ENCODE results near the gene FAM3A. TPM values are rescaled to one million over a fixed set of nuclear protein-coding genes. Genes with fewer than 3 reads are reported as not detected.
"Not testable (repeated sequence)": the region's sequence is repeated elsewhere in the genome, so short reads cannot be mapped to it uniquely, and the experiment has no call there.

FAM3A gene
- total and polyA plus RNA-seq, 9 of the 15 experiments (the other 6 are each of a cell fraction or from before 2014, with no cell fraction given) = 0.75 to 70.6 (median 27.0) TPM

DNA sequence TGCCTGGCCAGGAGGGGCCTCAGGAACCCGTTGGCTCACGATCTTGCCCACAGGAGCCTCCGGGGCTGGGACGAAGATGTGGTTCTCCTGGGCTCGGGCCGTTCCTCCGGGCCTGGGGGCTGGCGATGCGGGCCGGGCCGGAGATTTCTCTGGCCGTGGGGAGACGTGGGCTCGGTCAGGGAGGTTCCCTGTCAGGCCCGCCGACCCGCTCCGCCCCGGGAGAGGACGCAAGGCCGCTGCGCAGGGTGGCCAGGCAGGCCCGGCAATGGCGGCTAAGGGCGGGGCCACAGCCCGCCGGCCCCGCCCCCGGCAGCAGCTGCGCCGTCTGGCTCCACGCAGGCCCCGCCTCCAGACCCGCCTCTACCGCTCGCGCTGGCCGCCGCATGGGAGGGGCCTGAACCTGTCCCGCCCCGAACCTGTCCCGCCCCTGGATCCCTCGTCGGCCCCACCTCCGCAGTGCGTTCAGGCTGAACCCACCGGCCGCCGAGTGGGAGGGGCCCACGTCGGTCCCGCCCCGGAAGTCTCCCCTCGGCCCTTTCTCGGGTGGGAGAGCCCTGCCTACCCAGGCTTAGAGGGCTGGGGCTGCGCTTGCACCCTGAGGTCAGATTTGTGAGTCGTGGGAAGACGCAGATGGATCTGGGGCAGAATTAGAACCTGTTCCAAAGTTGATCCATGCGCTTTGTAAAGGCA lies at the start of gene FAM3A (continued):
- TF ChIP-seq ZFX (CRISPR knock-in tag; IDR thresholded peaks at IDR 0.05) (peak; percentile 97), ZC3H8 (IDR thresholded peaks at IDR 0.05) (no peak)

DNA sequence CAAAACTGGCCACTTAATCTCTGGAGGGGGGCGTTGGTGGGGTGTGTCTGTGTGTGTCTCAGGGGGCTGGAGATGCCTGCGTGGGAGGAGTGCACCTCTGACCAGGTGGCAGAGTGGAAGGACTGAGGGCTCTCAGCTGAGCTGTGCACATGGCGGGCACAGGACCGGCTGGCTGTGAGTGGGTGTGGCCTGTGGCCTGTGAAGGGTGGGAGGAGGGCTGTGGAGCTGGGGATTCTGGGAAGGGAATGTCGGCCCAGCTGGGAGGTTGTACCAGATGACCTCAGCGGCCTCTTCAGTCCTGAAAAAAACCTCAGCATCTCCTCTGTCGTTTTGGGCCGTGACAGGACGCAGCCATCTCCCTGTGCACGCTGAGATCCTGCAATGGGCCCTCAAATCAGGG lies 46.3 kb upstream of the FAM3A start:
- H3K4me2 ChIP-seq (ENCODE audit: insufficient read depth, low read length); DNase-seq (ENCODE audit: extremely low read depth in 1 of 4, low spot score in 3 of 4); in situ Hi-C loops (cut with MboI); CTCF ChIA-PET (ENCODE audit: low intra/inter-chr PET ratio); H3K9me3 ChIP-seq (replicated peaks; ENCODE audit: control insufficient read depth, insufficient read depth, low read depth, low read length); H3K79me2 ChIP-seq (ENCODE audit: control insufficient read depth, insufficient read depth, low read length); H3K9ac ChIP-seq (ENCODE audit: insufficient read depth in 1 of 2, low read depth in 2 of 2, low read length in 2 of 2); H3K36me3 ChIP-seq (ENCODE audit: control insufficient read depth, insufficient read depth, low read length); intact Hi-C loops (cut with micrococcal nuclease); H3K4me1 ChIP-seq (replicated peaks in 1 of 2; ENCODE audit: control insufficient read depth in 2 of 2, insufficient read depth in 2 of 2, low read length in 2 of 2); H3K4me3 ChIP-seq; H2AFZ ChIP-seq (ENCODE audit: low read depth, low read length); H3K9me1 ChIP-seq (ENCODE audit: control insufficient read depth, insufficient read depth, low read length); H3K27ac ChIP-seq (ENCODE audit: extremely low read depth, low read depth, low read length); H4K20me1 ChIP-seq (replicated peaks; ENCODE audit: control insufficient read depth, insufficient read depth, low read length); POLR2A ChIA-PET; H3K27me3 ChIP-seq (ENCODE audit: control insufficient read depth in 2 of 2, insufficient read depth in 2 of 2, low read length in 2 of 2): not testable (repeated sequence)
- BruUV-seq (replicated peaks) = TSS peak; percentile 39
- ATAC-seq (peak; percentile 83), FAIRE-seq (peak; percentile 40)
- WGBS (ENCODE audit: insufficient coverage, low coverage, missing lambda C conversion rate) = no CpG with 5 or more reads among the region's 10 CpGs

DNA sequence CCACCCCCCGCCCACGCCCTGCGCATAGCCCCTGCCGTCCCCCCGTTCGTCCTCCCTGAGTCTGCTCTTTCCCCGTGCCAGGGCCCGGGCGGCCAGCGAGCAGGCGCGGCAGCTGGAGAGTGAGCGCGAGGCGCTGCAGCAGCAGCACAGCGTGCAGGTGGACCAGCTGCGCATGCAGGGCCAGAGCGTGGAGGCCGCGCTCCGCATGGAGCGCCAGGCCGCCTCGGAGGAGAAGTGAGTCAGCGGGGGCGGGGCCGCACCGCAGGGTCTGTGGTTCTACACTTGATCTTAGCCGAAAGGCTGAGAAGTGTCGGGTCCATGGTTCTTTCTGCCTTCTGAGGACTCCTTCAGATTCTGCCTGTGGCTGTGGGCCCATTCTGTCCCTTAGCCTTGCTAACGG lies 44.3 kb upstream of the FAM3A start:
- in situ Hi-C loops (cut with MboI); H3K79me2 ChIP-seq (ENCODE audit: control insufficient read depth, insufficient read depth, low read length); H3K4me1 ChIP-seq (replicated peaks in 1 of 2; ENCODE audit: control insufficient read depth in 2 of 2, insufficient read depth in 2 of 2, low read length in 2 of 2); H3K4me2 ChIP-seq (ENCODE audit: insufficient read depth, low read length); H2AFZ ChIP-seq (ENCODE audit: low read depth, low read length); BruUV-seq (replicated peaks); intact Hi-C loops (cut with micrococcal nuclease); H3K27me3 ChIP-seq (ENCODE audit: control insufficient read depth in 2 of 2, insufficient read depth in 2 of 2, low read length in 2 of 2); H3K27ac ChIP-seq (ENCODE audit: extremely low read depth, low read depth, low read length); H3K9me1 ChIP-seq (ENCODE audit: control insufficient read depth, insufficient read depth, low read length); H3K36me3 ChIP-seq (ENCODE audit: control insufficient read depth, insufficient read depth, low read length); H3K4me3 ChIP-seq; H3K9ac ChIP-seq (ENCODE audit: insufficient read depth in 1 of 2, low read depth in 2 of 2, low read length in 2 of 2); H3K9me3 ChIP-seq (replicated peaks; ENCODE audit: control insufficient read depth, insufficient read depth, low read depth, low read length); CTCF ChIA-PET (ENCODE audit: low intra/inter-chr PET ratio); DNase-seq (ENCODE audit: extremely low read depth in 1 of 4, low spot score in 3 of 4); H4K20me1 ChIP-seq (replicated peaks; ENCODE audit: control insufficient read depth, insufficient read depth, low read length); POLR2A ChIA-PET: not testable (repeated sequence)
- FAIRE-seq (peak; percentile 84), ATAC-seq (peak; percentile 89)
- WGBS (ENCODE audit: insufficient coverage, low coverage, missing lambda C conversion rate) = 0% methylated on average over 2 of the region's 31 CpGs

DNA sequence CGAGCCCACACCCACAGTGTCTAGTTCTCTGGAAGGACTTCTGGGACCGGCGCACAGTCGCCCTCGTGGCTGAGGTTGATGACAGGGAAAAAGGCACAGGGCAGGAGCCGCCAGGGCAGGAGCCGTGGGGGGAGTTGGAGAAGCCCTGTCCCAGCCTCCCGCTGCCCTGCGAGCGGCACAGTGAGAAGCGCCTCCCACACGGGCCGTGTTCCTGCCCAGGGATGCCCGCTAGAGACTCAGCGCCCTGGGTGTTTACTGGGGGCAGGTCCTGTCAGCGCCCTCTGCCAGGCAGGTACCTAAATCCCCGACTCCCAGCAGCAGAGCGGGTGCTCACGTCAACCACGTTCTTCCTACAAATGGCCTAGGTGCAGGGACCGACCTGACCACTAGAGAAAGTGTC lies 42.9 kb upstream of the FAM3A start:
- H3K9ac ChIP-seq (ENCODE audit: insufficient read depth in 1 of 2, low read depth in 2 of 2, low read length in 2 of 2); POLR2A ChIA-PET; DNase-seq (ENCODE audit: extremely low read depth in 1 of 4, low spot score in 3 of 4); H3K9me3 ChIP-seq (replicated peaks; ENCODE audit: control insufficient read depth, insufficient read depth, low read depth, low read length); intact Hi-C loops (cut with micrococcal nuclease); H2AFZ ChIP-seq (ENCODE audit: low read depth, low read length); H3K4me1 ChIP-seq (replicated peaks in 1 of 2; ENCODE audit: control insufficient read depth in 2 of 2, insufficient read depth in 2 of 2, low read length in 2 of 2); in situ Hi-C loops (cut with MboI); FAIRE-seq; CTCF ChIA-PET (ENCODE audit: low intra/inter-chr PET ratio); BruUV-seq (replicated peaks); H3K27me3 ChIP-seq (ENCODE audit: control insufficient read depth in 2 of 2, insufficient read depth in 2 of 2, low read length in 2 of 2); ATAC-seq; H3K9me1 ChIP-seq (ENCODE audit: control insufficient read depth, insufficient read depth, low read length); H4K20me1 ChIP-seq (replicated peaks; ENCODE audit: control insufficient read depth, insufficient read depth, low read length); H3K27ac ChIP-seq (ENCODE audit: extremely low read depth, low read depth, low read length); H3K4me3 ChIP-seq; H3K4me2 ChIP-seq (ENCODE audit: insufficient read depth, low read length): not testable (repeated sequence)
- Histone ChIP-seq H3K36me3 (ENCODE audit: control insufficient read depth, insufficient read depth, low read length) (peaks cover 13% of the 10 kb centered on the region; the same call in 2 of the 3 replicates), H3K79me2 (ENCODE audit: control insufficient read depth, insufficient read depth, low read length) (peaks cover 11% of the 10 kb centered on the region)
- 83% methylated on average over 3 of the region's 21 CpGs for WGBS (ENCODE audit: insufficient coverage, low coverage, missing lambda C conversion rate)
